HG02798 (cell line): ENCODE data around the gene PYHIN1.

ENCODE experiments used
- ATAC-seq: cut with Tn5 transposase; IDR thresholded peaks from one replicate; pipeline ENCODE4 v1.9.1; 2021; ENCODE audit warnings: mild to moderate bottlenecking; ENCODE audit not compliant: unreplicated experiment, poor library complexity

PYHIN1 gene

GRCh38 chr1:158931055-158931737 lies at the start of gene PYHIN1:
TSS of gene PYHIN1 (plus strand) at chr1:158931552. CDS start at chr1:158936911, 5,359 bp downstream.
- ATAC-seq = no peak

DNA sequence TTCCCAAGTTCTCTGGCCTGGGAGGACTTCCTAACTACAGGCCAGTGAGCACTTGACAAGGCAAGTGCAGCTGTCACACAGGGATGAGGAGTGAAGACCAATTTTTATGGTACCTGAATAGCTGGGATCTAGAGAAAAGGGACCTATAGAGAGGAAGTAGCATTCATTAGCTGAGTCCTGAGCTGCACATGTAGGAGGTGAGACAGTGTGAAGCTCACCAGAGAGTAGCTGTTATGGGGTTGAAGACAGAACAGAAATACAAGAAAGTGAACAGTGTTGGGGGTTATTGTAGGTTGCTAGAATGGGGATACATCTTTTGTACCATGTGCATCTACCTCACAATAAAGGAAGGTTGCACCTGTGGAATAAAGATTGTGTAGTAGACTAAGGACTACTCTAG lies 37.7 kb upstream of the PYHIN1 start:
- no peak for ATAC-seq

DNA sequence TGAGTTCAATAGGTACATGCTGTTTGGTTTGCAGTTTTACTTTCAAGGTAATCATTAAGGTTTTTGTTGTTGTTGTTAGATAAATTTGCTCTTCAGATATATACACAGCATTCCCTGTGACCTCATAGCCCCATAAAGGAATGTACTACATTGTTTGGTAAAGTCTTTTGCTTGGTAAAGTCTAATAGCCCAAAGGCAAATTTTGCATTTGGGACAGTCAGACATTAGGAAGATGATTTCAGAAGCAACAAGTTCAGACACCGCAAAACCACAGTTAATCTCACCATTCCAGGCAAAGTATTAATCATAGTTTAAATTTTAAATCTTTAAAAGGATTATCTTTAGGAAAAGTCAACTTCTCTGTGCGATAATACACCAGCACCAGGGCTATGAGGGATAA lies 32.6 kb upstream of the PYHIN1 start:
- no peak for ATAC-seq

DNA sequence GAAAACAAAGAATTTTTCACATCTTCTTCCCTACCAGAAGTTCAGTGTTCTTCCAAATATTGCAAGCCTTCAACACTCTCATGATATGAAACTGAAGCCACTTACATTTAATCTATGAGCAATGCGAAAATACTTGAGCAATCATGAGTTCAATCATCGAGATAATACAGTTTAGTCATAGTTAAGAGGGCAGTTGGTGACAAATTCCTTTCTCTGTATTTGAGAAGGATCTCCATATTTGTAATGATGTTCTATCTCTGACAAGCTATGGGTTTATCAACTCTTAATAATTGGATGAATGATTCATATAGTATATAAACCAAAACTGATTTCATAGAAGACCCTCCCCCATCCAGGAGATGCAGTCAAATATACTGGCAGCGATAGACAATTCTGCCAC lies 29.7 kb upstream of the PYHIN1 start:
- no peak for ATAC-seq

GRCh38 chr1:158916085-158916484 lies 15.3 kb upstream of the PYHIN1 start:
- no peak for ATAC-seq

DNA sequence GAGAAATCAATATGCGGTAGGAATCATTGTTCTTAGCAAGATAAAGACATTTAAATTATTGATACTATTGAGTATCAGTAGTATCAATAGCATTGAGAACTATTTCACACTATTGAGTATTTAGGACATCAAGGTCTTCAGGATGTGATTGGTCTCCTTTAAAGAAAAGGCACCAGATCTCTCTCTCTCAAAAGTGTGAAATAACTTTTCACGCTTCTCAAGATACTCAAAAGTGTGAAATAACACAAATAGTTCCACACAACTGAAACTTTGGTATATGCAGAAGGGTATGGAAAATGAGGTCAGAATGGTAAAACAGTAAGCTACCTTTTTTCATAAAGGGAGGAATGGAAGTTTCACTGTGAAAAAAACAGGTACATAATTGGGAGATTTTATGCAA lies 6.7 kb upstream of the PYHIN1 start:
- no peak for ATAC-seq

DNA sequence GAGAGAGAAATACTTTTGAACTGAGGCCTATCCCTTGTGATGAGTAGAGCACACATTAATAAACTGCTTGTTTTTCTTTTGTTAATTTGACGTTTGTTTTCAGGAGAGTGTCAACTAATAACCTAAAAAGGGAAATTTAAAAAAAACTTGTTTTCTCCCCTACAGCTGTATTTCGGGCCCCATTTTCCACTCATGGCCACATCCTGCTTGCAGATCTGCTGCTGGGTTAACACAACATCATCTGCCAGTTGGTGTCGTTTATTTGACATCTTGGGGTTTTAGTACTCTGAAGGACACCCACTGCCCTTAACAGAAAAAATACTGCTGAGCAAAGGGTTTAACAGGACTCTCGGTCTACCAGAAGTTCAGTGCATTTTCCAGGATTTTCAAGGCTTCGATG lies 848 bp upstream of the PYHIN1 start:
- ATAC-seq = no peak

DNA sequence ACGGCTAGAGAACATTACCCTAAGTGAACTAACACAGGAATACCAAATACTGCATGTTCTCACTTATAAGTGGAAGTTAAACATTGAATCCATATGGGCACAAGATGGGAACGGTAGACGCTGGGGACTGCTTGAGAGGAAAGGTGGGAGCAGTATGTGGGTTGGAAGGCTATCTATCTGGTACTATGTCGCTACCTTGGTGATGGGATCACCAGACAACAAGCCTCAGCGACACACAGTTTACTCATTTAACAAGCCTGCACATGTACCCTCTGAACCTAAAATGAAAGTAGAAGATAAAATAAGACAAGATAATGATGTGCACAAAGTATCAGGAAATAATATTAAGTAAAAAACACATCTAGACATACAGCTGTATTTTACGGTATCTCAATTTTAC lies 819 bp downstream of the PYHIN1 start:
- no peak for ATAC-seq

GRCh38 chr1:158933621-158934020 lies 2.3 kb downstream of the PYHIN1 start:
- ATAC-seq = no peak

DNA sequence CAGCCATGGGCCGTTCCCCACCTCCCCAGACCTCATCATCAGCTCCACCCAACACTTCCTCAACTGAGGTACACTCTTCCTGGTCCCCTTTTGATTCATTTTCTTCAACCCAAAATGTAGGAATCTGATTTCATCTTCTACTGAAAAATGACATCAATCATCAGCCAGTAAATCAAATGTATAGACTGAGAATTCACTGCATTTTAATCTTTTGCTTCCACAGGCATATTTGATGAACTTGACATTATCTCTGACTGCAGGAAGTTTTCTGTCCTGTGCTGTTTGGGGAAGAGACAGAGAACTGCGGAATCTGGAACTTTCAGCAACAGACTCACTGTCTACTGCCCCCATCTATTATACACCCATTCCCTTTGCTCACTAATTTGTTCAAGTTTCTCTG lies 7.8 kb downstream of the PYHIN1 start:
- ATAC-seq = no peak

DNA sequence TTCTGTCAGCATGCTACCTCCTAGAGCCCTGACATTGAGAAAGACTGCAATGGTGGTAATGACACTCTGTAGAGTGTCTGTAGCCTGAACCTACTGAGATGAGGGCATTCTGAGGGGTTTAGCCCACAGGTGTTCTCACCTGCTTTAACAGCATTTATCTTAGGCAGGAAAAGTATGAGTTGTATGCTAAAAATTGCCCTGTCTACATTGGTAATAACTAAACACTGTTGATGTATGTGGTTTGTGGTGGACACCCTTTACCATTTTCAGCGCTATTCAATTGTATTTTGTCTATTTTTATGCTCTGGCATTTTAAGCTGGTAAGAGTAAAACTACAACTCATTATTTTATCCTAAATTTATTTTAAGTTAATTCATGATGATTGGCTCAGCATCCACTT lies 10.0 kb downstream of the PYHIN1 start:
- no peak for ATAC-seq

GRCh38 chr1:158942490-158942889 lies 11.1 kb downstream of the PYHIN1 start:
- ATAC-seq = no peak

DNA sequence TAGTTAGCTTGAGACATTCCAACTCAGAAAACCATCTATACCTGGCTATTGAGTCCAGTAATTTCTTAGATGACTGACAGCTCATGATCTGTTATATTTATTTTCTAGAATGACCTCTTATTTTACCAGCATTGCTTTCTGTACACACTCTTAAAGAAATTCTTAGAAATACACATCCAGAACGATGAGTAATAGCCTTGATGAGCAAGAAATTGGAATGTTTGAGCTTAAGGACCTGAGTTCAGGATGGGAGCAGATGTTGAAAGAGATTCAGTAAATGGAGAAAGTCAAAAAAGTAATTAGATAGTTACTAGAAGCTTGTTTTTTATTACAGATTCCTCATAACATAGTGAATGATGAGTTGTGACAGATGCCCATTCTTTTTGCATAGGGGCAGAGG lies 11.7 kb downstream of the PYHIN1 start:
- no peak for ATAC-seq

DNA sequence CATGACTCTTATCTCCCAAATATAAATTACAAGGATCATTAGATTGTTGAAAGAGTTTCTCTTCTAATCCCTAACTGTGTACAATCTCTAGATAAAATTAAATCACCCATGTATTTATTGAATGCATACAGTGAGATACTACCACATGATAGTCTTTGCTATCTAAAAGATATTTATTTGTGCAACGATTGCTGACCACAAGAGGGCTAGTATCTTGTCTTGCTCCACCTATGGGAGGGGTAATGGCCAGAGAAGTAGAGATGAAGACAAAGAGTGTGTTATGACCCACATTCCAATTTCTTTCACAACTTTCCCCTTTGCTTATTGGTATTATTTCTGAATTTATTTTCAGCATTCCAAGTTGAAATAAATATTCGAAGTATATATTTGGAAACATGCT lies 13.7 kb downstream of the PYHIN1 start:
- ATAC-seq = no peak

GRCh38 chr1:158946785-158947184 lies 15.4 kb downstream of the PYHIN1 start:
- no peak for ATAC-seq

DNA sequence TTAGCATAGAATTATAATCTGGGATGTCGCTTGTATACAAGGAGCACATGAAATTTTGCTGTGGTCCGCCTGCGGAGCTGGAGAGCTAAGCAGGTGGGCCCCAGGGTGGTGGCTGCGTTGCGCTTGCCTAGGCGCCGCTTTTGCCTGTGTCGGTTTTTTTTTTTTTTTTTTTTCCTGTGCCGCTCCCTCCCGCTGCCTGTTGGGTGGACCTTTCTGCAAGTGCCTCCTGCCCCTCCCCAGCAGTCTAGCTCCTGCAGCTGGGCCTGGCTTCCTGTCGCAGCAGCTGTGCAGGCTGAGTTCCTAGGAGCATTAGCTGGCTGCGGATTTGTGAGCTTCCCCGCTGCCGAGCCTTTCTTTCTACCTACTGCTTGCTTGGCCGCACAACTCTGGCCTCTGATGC lies 20.6 kb downstream of the PYHIN1 start:
- ATAC-seq = peak; percentile 91

DNA sequence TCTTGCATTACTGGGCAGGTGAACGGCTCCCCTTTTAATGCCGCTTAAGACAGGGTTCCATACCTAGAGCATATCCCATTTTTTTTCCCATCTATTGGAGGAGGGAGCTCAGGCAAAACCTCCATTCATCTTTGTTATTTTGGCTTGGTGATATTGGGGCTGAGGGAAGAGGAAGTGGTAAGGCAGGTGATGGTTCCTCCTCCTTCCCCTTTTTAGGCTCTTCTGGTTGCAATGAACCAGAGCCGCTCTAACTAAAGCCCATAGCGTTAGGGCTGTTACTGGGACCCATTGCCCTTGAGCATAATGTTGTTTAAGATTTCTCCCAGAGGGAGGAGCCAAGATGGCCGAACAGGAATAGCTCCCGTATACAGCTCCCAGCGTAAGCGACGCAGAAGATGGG lies 21.1 kb downstream of the PYHIN1 start:
- ATAC-seq = peak; percentile 65

- ATAC-seq = no peak
Observed at GRCh38 chr1:158961178-158961577, 29.8 kb downstream of the PYHIN1 start.

GRCh38 chr1:158962983-158963382 lies 31.6 kb downstream of the PYHIN1 start:
- ATAC-seq = no peak

DNA sequence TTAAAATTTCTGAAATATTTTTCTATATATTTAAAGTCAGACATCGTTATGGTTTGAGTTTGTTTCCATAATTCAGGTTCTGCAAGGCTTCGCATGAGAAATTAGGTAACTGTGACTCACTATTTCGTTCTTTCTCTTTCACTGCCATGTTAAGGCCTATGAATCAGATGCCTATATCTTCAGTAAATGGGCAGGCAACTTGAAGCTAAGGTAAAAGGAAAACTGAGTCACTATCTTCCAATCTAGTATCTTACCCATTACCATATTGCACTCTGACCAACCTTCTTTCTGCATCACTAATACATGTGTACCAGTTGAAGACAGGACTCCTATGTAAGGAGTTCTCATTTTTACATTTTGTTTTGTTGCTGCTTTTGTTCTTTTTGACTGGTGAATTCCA lies 37.8 kb downstream of the PYHIN1 start:
- ATAC-seq = no peak

DNA sequence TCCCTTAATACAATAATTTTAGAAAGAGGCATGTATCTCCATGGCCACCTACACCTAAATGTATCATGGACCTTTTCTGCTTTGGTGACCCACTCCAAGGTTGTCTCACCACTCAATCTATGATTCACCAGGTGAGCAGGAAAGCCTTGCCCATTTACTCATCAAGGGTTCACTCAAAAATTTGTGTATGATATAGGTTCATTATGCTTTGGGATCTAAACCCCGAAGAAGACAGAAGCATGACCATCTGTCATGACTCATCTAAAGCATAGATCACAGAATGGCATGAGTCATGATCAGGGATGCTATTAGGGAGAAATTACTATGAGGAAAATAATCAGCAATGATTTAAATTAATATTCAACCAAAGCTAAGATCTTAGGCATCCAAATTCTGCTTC lies 38.5 kb downstream of the PYHIN1 start:
- no peak for ATAC-seq

DNA sequence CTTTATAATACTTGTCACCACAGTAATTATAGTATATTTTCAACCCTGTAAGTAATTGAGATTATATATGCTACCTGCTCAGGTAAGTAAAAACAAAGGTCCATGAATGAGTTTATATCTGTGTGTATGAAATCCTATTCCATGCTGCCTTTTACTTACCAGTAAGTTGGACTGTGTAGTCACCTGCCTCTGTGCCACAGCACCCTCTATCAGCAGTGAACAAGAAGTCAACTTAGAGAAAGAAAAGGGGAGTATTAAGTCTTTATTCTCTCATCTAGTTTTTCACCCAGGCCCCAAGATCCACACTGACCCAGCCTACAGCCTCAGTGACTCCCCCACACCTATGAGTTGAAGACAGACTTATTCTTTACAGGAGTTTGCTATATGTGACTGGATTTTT lies 41.5 kb downstream of the PYHIN1 start:
- no peak for ATAC-seq

GRCh38 chr1:158976219-158976618 lies 44.9 kb downstream of the PYHIN1 start:
- no peak for ATAC-seq
